Karpas-422 (cell line): Measurements from ENCODE around the gene C6orf62. TPM values are rescaled to one million over a fixed set of nuclear protein-coding genes. Genes with fewer than 3 reads are reported as not detected.
"Not testable (repeated sequence)": the region's sequence is repeated elsewhere in the genome, so short reads cannot be mapped to it uniquely, and the experiment has no call there.

Experiments
- DNase-seq: peaks from one replicate; pipeline ENCODE4 v3.0.0-alpha.2; 2015
- H2AFZ ChIP-seq: fragments of 200-600 bp; sonication (generic); 2 replicates; pipeline ENCODE4 v1.6.1; 2014; ENCODE audit warnings: antibody characterized with exemption, low read length, mixed read lengths
- H3K27ac ChIP-seq: fragments of 200-600 bp; sonication (generic); 2 replicates; pipeline ENCODE4 v1.5.1; 2014; ENCODE audit warnings: mild to moderate bottlenecking, low read length, moderate library complexity
- H3K27me3 ChIP-seq: fragments of 200-600 bp; sonication (generic); 2 replicates; pipeline ENCODE4 v1.6.1; 2014; ENCODE audit warnings: low read length, mixed read lengths
- H3K36me3 ChIP-seq: fragments of 200-600 bp; sonication (generic); 2 replicates; pipeline ENCODE4 v1.6.1; 2014; ENCODE audit warnings: low read length, mixed read lengths; ENCODE audit not compliant: insufficient read depth
- H3K4me1 ChIP-seq: fragments of 200-600 bp; sonication (generic); 2 replicates; pipeline ENCODE4 v1.6.1; 2014; ENCODE audit warnings: mild to moderate bottlenecking, low read length, mixed read lengths
- H3K4me2 ChIP-seq: fragments of 200-600 bp; sonication (generic); 2 replicates; pipeline ENCODE4 v1.6.1; 2014; ENCODE audit warnings: low read length, low read depth, mild to moderate bottlenecking; ENCODE audit not compliant: poor library complexity, severe bottlenecking
- H3K4me3 ChIP-seq: fragments of 200-600 bp; sonication (generic); 2 replicates; pipeline ENCODE4 v1.5.1; 2014; ENCODE audit warnings: mild to moderate bottlenecking, antibody characterized with exemption, low read length, mixed read lengths
- H3K79me2 ChIP-seq: fragments of 200-600 bp; sonication (generic); 2 replicates; pipeline ENCODE4 v1.6.1; 2014; ENCODE audit warnings: mild to moderate bottlenecking, low read length, mixed read lengths
- H3K9ac ChIP-seq: fragments of 200-600 bp; sonication (generic); 2 replicates; pipeline ENCODE4 v1.6.0; 2014; ENCODE audit warnings: low read length
- H3K9me2 ChIP-seq: fragments of 200-600 bp; sonication (generic), shearing (Covaris generic); replicated peaks from 2 replicates; pipeline ENCODE4 v1.6.0; 2014; ENCODE audit warnings: mild to moderate bottlenecking, low read length, moderate library complexity; ENCODE audit not compliant: insufficient read depth
- H3K9me3 ChIP-seq: fragments of 300-700, 200-600 bp; sonication (generic); 2 replicates; pipeline ENCODE4 v1.6.1; 2014; ENCODE audit warnings: low read length, mixed read lengths
- H4K20me1 ChIP-seq: fragments of 200-600 bp; sonication (generic); 2 replicates; pipeline ENCODE4 v1.6.1; 2014; ENCODE audit warnings: mild to moderate bottlenecking, antibody characterized with exemption, low read length, low read depth; ENCODE audit not compliant: insufficient read depth
- total RNA-seq: library from RNA; depleted of rRNA; stranded (reverse); fragments of >200 nt; shearing (Covaris generic); gene quantifications from 2 replicates; pipeline ENCODE4 v1.2.3, GENCODE V29; 2014; ENCODE audit warnings: low replicate concordance

Gene C6orf62
- total RNA-seq, 1 experiment from 2014 or later: 123 TPM

- Histone ChIP-seq H4K20me1 (no peaks in the 10 kb centered on the region), H3K79me2 (no peaks in the 10 kb centered on the region), H3K4me3 (no peak overlapping the region), H3K9ac (no peak overlapping the region), H3K4me2 (no peak overlapping the region), H3K9me3 (no peaks in the 10 kb centered on the region), H3K27me3 (no peaks in the 10 kb centered on the region), H2AFZ (no peak overlapping the region), H3K36me3 (no peaks in the 10 kb centered on the region), H3K9me2 (no peaks in the 10 kb centered on the region), H3K27ac (no peak overlapping the region), H3K4me1 (peaks cover 4% of the 10 kb centered on the region)
- peak; percentile 20 for DNase-seq
Observed at GRCh38 chr6:24738741-24739140, 19.8 kb upstream of the C6orf62 start.

- H3K27ac ChIP-seq, DNase-seq, H3K4me1 ChIP-seq, H3K9ac ChIP-seq, H3K79me2 ChIP-seq, H3K4me3 ChIP-seq, H2AFZ ChIP-seq, H3K36me3 ChIP-seq, H3K4me2 ChIP-seq, H4K20me1 ChIP-seq, H3K27me3 ChIP-seq, H3K9me2 ChIP-seq: not testable (repeated sequence)
- H3K9me3 ChIP-seq: peaks cover 13% of the 10 kb centered on the region; the same call in 1 of the 2 replicates
Observed at GRCh38 chr6:24734710-24735109, 15.8 kb upstream of the C6orf62 start.

GRCh38 chr6:24734166-24734565 lies 15.2 kb upstream of the C6orf62 start:
- DNase-seq: no peak
- no peaks in the 10 kb centered on the region for H3K9me2 ChIP-seq
- H3K4me1 ChIP-seq: no peaks in the 10 kb centered on the region
- no peaks in the 10 kb centered on the region for H3K36me3 ChIP-seq
- H3K9ac ChIP-seq: no peak overlapping the region
- H3K27ac ChIP-seq: no peak overlapping the region
- H3K4me3 ChIP-seq: no peak overlapping the region
- no peaks in the 10 kb centered on the region for H4K20me1 ChIP-seq
- H3K4me2 ChIP-seq: no peak overlapping the region
- no peaks in the 10 kb centered on the region for H3K27me3 ChIP-seq
- no peak overlapping the region for H2AFZ ChIP-seq
- peaks cover 13% of the 10 kb centered on the region; the same call in 1 of the 2 replicates for H3K9me3 ChIP-seq
- H3K79me2 ChIP-seq: no peaks in the 10 kb centered on the region

- not testable (repeated sequence) for H3K4me1 ChIP-seq, DNase-seq
Observed at GRCh38 chr6:24731456-24732134, 12.6 kb upstream of the C6orf62 start.

GRCh38 chr6:24730653-24731052 lies 11.7 kb upstream of the C6orf62 start:
- not testable (repeated sequence) for H3K79me2 ChIP-seq, H3K4me2 ChIP-seq, DNase-seq, H4K20me1 ChIP-seq, H3K4me3 ChIP-seq, H3K9me2 ChIP-seq, H3K36me3 ChIP-seq, H3K27me3 ChIP-seq, H3K27ac ChIP-seq, H3K9ac ChIP-seq, H2AFZ ChIP-seq, H3K4me1 ChIP-seq
- peaks cover 13% of the 10 kb centered on the region; the same call in 1 of the 2 replicates for H3K9me3 ChIP-seq

More at GRCh38 chr6:24731456-24732134, 12.6 kb upstream of the C6orf62 start:
- H3K27ac ChIP-seq, H3K9me2 ChIP-seq, H3K9ac ChIP-seq, H3K79me2 ChIP-seq, H3K36me3 ChIP-seq, H3K27me3 ChIP-seq, H3K4me2 ChIP-seq, H2AFZ ChIP-seq, H4K20me1 ChIP-seq, H3K4me3 ChIP-seq: not testable (repeated sequence)
- H3K9me3 ChIP-seq: peaks cover 13% of the 10 kb centered on the region; the same call in 1 of the 2 replicates

- 0 out of 2 replicates have a peak, but pooled peaks cover 3% of the 10 kb centered on the region for H3K9me2 ChIP-seq
- DNase-seq: no peak
- no peak overlapping the region for H3K9ac ChIP-seq
- no peak overlapping the region for H3K4me3 ChIP-seq
- peaks cover 20% of the 10 kb centered on the region for H3K4me1 ChIP-seq
- H3K4me2 ChIP-seq: no peak overlapping the region
- peaks cover 23% of the 10 kb centered on the region for H3K79me2 ChIP-seq
- H3K9me3 ChIP-seq: no peaks in the 10 kb centered on the region
- H4K20me1 ChIP-seq: peaks cover 13% of the 10 kb centered on the region; the same call in 1 of the 2 replicates
- H3K36me3 ChIP-seq: peaks cover 12% of the 10 kb centered on the region
- H3K27ac ChIP-seq: no peak overlapping the region
- H2AFZ ChIP-seq: 0 out of 2 replicates have a peak overlapping the region, but pooled peaks have one; percentile 18
- no peaks in the 10 kb centered on the region for H3K27me3 ChIP-seq
Observed at GRCh38 chr6:24723270-24723669, 4.3 kb upstream of the C6orf62 start.

- H3K9ac ChIP-seq: peak overlapping the region; percentile 84
- 0 out of 2 replicates have a peak overlapping the region, but pooled peaks have one; percentile 46 for H2AFZ ChIP-seq
- H3K27ac ChIP-seq: peak overlapping the region; percentile 86
- H3K4me1 ChIP-seq: peaks cover 36% of the 10 kb centered on the region
- DNase-seq: no peak
- no peaks in the 10 kb centered on the region for H3K9me3 ChIP-seq
- peaks cover 40% of the 10 kb centered on the region for H3K79me2 ChIP-seq
- peaks cover 28% of the 10 kb centered on the region for H4K20me1 ChIP-seq
- H3K9me2 ChIP-seq: 0 out of 2 replicates have a peak, but pooled peaks cover 3% of the 10 kb centered on the region
- H3K4me2 ChIP-seq: peak overlapping the region; percentile 97
- no peaks in the 10 kb centered on the region for H3K27me3 ChIP-seq
- H3K36me3 ChIP-seq: peaks cover 26% of the 10 kb centered on the region
- peak overlapping the region; percentile 74 for H3K4me3 ChIP-seq
Observed at GRCh38 chr6:24721461-24722215, 2.7 kb upstream of the C6orf62 start.
